Caco-2 (cell line): Measurements from ENCODE around the gene CREB3L1. TPM values are rescaled to one million over a fixed set of nuclear protein-coding genes. Genes with fewer than 3 reads are reported as not detected.

Experiments
- BruUV-seq: library from RNA; stranded (reverse); fragments of 400-500 nt; replicated peaks from 2 replicates; lab custom pipeline; 2021; lab: Mats Ljungman, UMichigan
- CTCF ChIA-PET: fragments of 300-600 bp; sonication (Branson Sonifier 250); formaldehyde crosslinking; loops from one replicate; lab custom pipeline; 2022; ENCODE audit warnings: antibody characterized with exemption; lab: Charles Lee
- POLR2A ChIA-PET: fragments of 300-600 bp; sonication (Branson Sonifier 250); formaldehyde crosslinking; loops from one replicate; lab custom pipeline; 2022; ENCODE audit warnings: antibody characterized with exemption; lab: Charles Lee
- DNase-seq, 2 experiments: peaks; one replicate each; pipeline versions ENCODE4 v3.0.0 to v3.0.0-alpha.2; 2020 to 2022
- H3K27me3 ChIP-seq: replicated peaks from 2 replicates; pipeline ENCODE4 v1.6.0; 2011; ENCODE audit warnings: low read length; ENCODE audit not compliant: control insufficient read depth, insufficient read depth
- H3K36me3 ChIP-seq: 2 replicates; pipeline ENCODE4 v1.5.1; 2011; ENCODE audit warnings: low read length; ENCODE audit not compliant: control insufficient read depth, insufficient read depth
- H3K4me1 ChIP-seq: fragments of 250-450 bp; sonication (Bioruptor Pico); 2 replicates; pipeline ENCODE4 v1.5.1; 2020; ENCODE audit warnings: mild to moderate bottlenecking
- H3K4me3 ChIP-seq: 2 replicates; pipeline ENCODE4 v1.5.1; 2011; ENCODE audit warnings: low read depth, mild to moderate bottlenecking, control low read depth, low read length
- H3K9me3 ChIP-seq: fragments of 250-450 bp; sonication (Bioruptor Pico); 2 replicates; pipeline ENCODE4 v1.5.1; 2020; ENCODE audit warnings: mild to moderate bottlenecking, moderate library complexity
- H3K27ac Mint-ChIP-seq: one replicate; pipeline ENCODE4 v1.8.0; 2022; ENCODE audit warnings: mixed read lengths; ENCODE audit not compliant: unreplicated experiment
- H3K27me3 Mint-ChIP-seq: one replicate; pipeline ENCODE4 v1.8.0; 2022; ENCODE audit warnings: mixed read lengths; ENCODE audit not compliant: insufficient read depth, unreplicated experiment
- H3K36me3 Mint-ChIP-seq: one replicate; pipeline ENCODE4 v1.8.0; 2022; ENCODE audit warnings: mild to moderate bottlenecking, mixed read lengths; ENCODE audit not compliant: insufficient read depth, unreplicated experiment
- H3K4me1 Mint-ChIP-seq: one replicate; pipeline ENCODE4 v1.8.0; 2022; ENCODE audit warnings: low read depth, mixed read lengths; ENCODE audit not compliant: unreplicated experiment
- H3K4me3 Mint-ChIP-seq: one replicate; pipeline ENCODE4 v1.8.0; 2022; ENCODE audit warnings: mild to moderate bottlenecking, moderate library complexity, mixed read lengths; ENCODE audit not compliant: unreplicated experiment
- H3K9me3 Mint-ChIP-seq: one replicate; pipeline ENCODE4 v1.8.0; 2022; ENCODE audit warnings: mixed read lengths; ENCODE audit not compliant: unreplicated experiment
- CTCF ChIP-seq, 2 experiments: fragments of 200-600 bp in 1 of 2; IDR thresholded peaks; 1 replicate in 1 of 2; 2 replicates in 1 of 2; pipeline versions ENCODE4 v1.5.1 to v1.8.0; 2011 to 2022; ENCODE audit warnings: antibody characterized with exemption in 1 of 2, control low read depth in 1 of 2, inconsistent platforms in 1 of 2, low read depth in 1 of 2, low read length in 1 of 2, mild to moderate bottlenecking in 1 of 2, moderate library complexity in 1 of 2; ENCODE audit not compliant: insufficient read depth in 1 of 2, severe bottlenecking in 1 of 2, unreplicated experiment in 1 of 2
- intact Hi-C: fragments of 100-400 bp; cut with micrococcal nuclease; formaldehyde crosslinking; loops from one replicate; pipeline ENCODE4 v1.10.0; 2022; ENCODE audit not compliant: unreplicated experiment
- total RNA-seq: library from RNA; stranded (reverse); gene quantifications from 2 replicates; pipeline ENCODE4 v1.2.3, GENCODE V29; 2022

Gene CREB3L1
- total RNA-seq, 1 experiment from 2014 or later: 24.9 TPM

- no peak for DNase-seq
- H3K4me1 Mint-ChIP-seq: peaks cover 8% of the 10 kb centered on the region
- H3K9me3 Mint-ChIP-seq: no peaks in the 10 kb centered on the region
- H3K27me3 Mint-ChIP-seq: no peaks in the 10 kb centered on the region
- Histone ChIP-seq H3K36me3 (no peaks in the 10 kb centered on the region), H3K4me3 (no peak overlapping the region), H3K9me3 (no peaks in the 10 kb centered on the region), H3K4me1 (peaks cover 7% of the 10 kb centered on the region), H3K27me3 (no peaks in the 10 kb centered on the region)
- TF ChIP-seq CTCF (IDR thresholded peaks at IDR 0.05; ENCODE audit: insufficient read depth in 1 of 2, low read depth in 1 of 2, low read length in 1 of 2, severe bottlenecking in 1 of 2, unreplicated experiment in 1 of 2): no peak
- intact Hi-C loops: no loop called here
- ChIA-PET CTCF (no interaction called here), POLR2A (no interaction called here)
- no peak overlapping the region for H3K4me3 Mint-ChIP-seq
- H3K27ac Mint-ChIP-seq: no peak overlapping the region
- no peaks in the 10 kb centered on the region for H3K36me3 Mint-ChIP-seq
- no TSS peak for BruUV-seq
Measured at GRCh38 chr11:46259971-46260560, 17.4 kb upstream of the CREB3L1 start.

GRCh38 chr11:46263120-46263519, 14.3 kb upstream of the CREB3L1 start:
- intact Hi-C loops: no loop called here
- H3K9me3 Mint-ChIP-seq: no peaks in the 10 kb centered on the region
- H3K36me3 Mint-ChIP-seq: no peaks in the 10 kb centered on the region
- no peak overlapping the region for H3K4me3 ChIP-seq
- H3K36me3 ChIP-seq: no peaks in the 10 kb centered on the region
- BruUV-seq: no TSS peak
- H3K27me3 ChIP-seq: no peaks in the 10 kb centered on the region
- H3K9me3 ChIP-seq: no peaks in the 10 kb centered on the region
- peaks cover 7% of the 10 kb centered on the region for H3K4me1 ChIP-seq
- no peaks in the 10 kb centered on the region for H3K27me3 Mint-ChIP-seq
- POLR2A ChIA-PET: no interaction called here
- CTCF ChIA-PET: interaction anchor here (0.8 to 1.5 kb wide), 2 partner anchors 15 to 46 kb away, joined by 3 to 4 read pairs; no protein-coding TSS in a partner anchor
- no peak for DNase-seq
- no peak for TF ChIP-seq CTCF (IDR thresholded peaks at IDR 0.05; ENCODE audit: insufficient read depth in 1 of 2, low read depth in 1 of 2, low read length in 1 of 2, severe bottlenecking in 1 of 2, unreplicated experiment in 1 of 2)
- no peak overlapping the region for H3K4me3 Mint-ChIP-seq
- no peak overlapping the region for H3K27ac Mint-ChIP-seq
- H3K4me1 Mint-ChIP-seq: peaks cover 8% of the 10 kb centered on the region

- no peak overlapping the region for H3K27ac Mint-ChIP-seq
- H3K36me3 ChIP-seq: no peaks in the 10 kb centered on the region
- no peaks in the 10 kb centered on the region for H3K36me3 Mint-ChIP-seq
- no peaks in the 10 kb centered on the region for H3K9me3 ChIP-seq
- DNase-seq: no peak
- peaks cover 8% of the 10 kb centered on the region for H3K4me1 Mint-ChIP-seq
- H3K4me3 ChIP-seq: no peak overlapping the region
- TF ChIP-seq CTCF (IDR thresholded peaks at IDR 0.05; ENCODE audit: insufficient read depth in 1 of 2, low read depth in 1 of 2, low read length in 1 of 2, severe bottlenecking in 1 of 2, unreplicated experiment in 1 of 2): no peak
- POLR2A ChIA-PET: interaction anchor here (0.6 kb wide), 1 partner anchor 17 kb away, joined by 4 read pairs; no protein-coding TSS in a partner anchor
- no peak overlapping the region for H3K4me3 Mint-ChIP-seq
- no peaks in the 10 kb centered on the region for H3K27me3 ChIP-seq
- no TSS peak for BruUV-seq
- CTCF ChIA-PET: interaction anchor here (1.5 kb wide), 1 partner anchor 45 kb away, joined by 3 read pairs; no protein-coding TSS in a partner anchor
- no peaks in the 10 kb centered on the region for H3K27me3 Mint-ChIP-seq
- H3K4me1 ChIP-seq: peaks cover 7% of the 10 kb centered on the region
- intact Hi-C loops: no loop called here
- H3K9me3 Mint-ChIP-seq: no peaks in the 10 kb centered on the region
Measured at GRCh38 chr11:46264030-46264429, 13.4 kb upstream of the CREB3L1 start.
